H9 (cell line): ENCODE results near the gene RPIA. TPM values are rescaled to one million over a fixed set of nuclear protein-coding genes. Genes with fewer than 3 reads are reported as not detected.

Experiments used
- DNase-seq: peaks from one replicate; pipeline ENCODE4 v3.0.0-alpha.2; 2017
- H2AFZ ChIP-seq: one replicate; pipeline ENCODE4 v1.6.1; 2013; ENCODE audit warnings: mild to moderate bottlenecking, low read length, control low read depth, moderate library complexity
- H2AK5ac ChIP-seq: 2 replicates; pipeline ENCODE4 v1.6.1; 2013; ENCODE audit warnings: low read length, control low read depth, mixed read lengths; ENCODE audit not compliant: insufficient read length
- H2BK120ac ChIP-seq: one replicate; pipeline ENCODE4 v1.6.1; 2013; ENCODE audit warnings: low read depth, mild to moderate bottlenecking, low read length, control low read depth, inconsistent platforms; ENCODE audit not compliant: poor library complexity, severe bottlenecking
- H2BK12ac ChIP-seq: 2 replicates; pipeline ENCODE4 v1.6.1; 2013; ENCODE audit warnings: low read length, control low read depth, mixed read lengths, low read depth; ENCODE audit not compliant: insufficient read length
- H2BK15ac ChIP-seq: 2 replicates; pipeline ENCODE4 v1.6.1; 2013; ENCODE audit warnings: low read depth, low read length, control low read depth
- H2BK20ac ChIP-seq: one replicate; pipeline ENCODE4 v1.6.1; 2013; ENCODE audit warnings: low read depth, mild to moderate bottlenecking, low read length, control low read depth, inconsistent platforms; ENCODE audit not compliant: poor library complexity, severe bottlenecking
- H2BK5ac ChIP-seq: 2 replicates; pipeline ENCODE4 v1.6.1; 2013; ENCODE audit warnings: low read length, control low read depth, mixed read lengths; ENCODE audit not compliant: insufficient read length
- H3K14ac ChIP-seq: 2 replicates; pipeline ENCODE4 v1.6.1; 2013; ENCODE audit warnings: low read length, control low read depth; ENCODE audit not compliant: insufficient read depth
- H3K18ac ChIP-seq: 2 replicates; pipeline ENCODE4 v1.6.1; 2013; ENCODE audit warnings: low read depth, mild to moderate bottlenecking, mixed read lengths, low read length, control low read depth; ENCODE audit not compliant: insufficient read length
- H3K23ac ChIP-seq: 2 replicates; pipeline ENCODE4 v1.6.1; 2013; ENCODE audit warnings: low read length, control low read depth, mixed read lengths, low read depth; ENCODE audit not compliant: insufficient read length
- H3K23me2 ChIP-seq: 2 replicates; pipeline ENCODE4 v1.6.1; 2013; ENCODE audit warnings: low read depth, mild to moderate bottlenecking, mixed read lengths, low read length, control low read depth; ENCODE audit not compliant: insufficient read length, poor library complexity, severe bottlenecking
- H3K27ac ChIP-seq: 2 replicates; pipeline ENCODE4 v1.5.1; 2013; ENCODE audit warnings: low read length, control low read depth, mixed read lengths, low read depth; ENCODE audit not compliant: insufficient read length
- H3K27me3 ChIP-seq: 2 replicates; pipeline ENCODE4 v1.6.1; 2013; ENCODE audit warnings: low read length, control low read depth, inconsistent platforms; ENCODE audit not compliant: insufficient read depth
- H3K4ac ChIP-seq: 2 replicates; pipeline ENCODE4 v1.6.1; 2013; ENCODE audit warnings: low read depth, mild to moderate bottlenecking, control low read depth, inconsistent platforms, low read length, moderate library complexity
- H3K4me1 ChIP-seq: 2 replicates; pipeline ENCODE4 v1.6.1; 2013; ENCODE audit warnings: low read length, control low read depth, inconsistent platforms; ENCODE audit not compliant: insufficient read depth
- H3K4me2 ChIP-seq: 2 replicates; pipeline ENCODE4 v1.6.1; 2013; ENCODE audit warnings: low read length, control low read depth, mixed read lengths; ENCODE audit not compliant: insufficient read length, insufficient read depth
- H3K56ac ChIP-seq: 2 replicates; pipeline ENCODE4 v1.6.1; 2013; ENCODE audit warnings: low read depth, mild to moderate bottlenecking, mixed read lengths, low read length, control low read depth; ENCODE audit not compliant: insufficient read length
- H3K79me1 ChIP-seq: 2 replicates; pipeline ENCODE4 v1.6.1; 2013; ENCODE audit warnings: low read depth, mild to moderate bottlenecking, moderate library complexity, low read length, control low read depth, inconsistent platforms; ENCODE audit not compliant: insufficient read depth, poor library complexity, severe bottlenecking
- H3K79me2 ChIP-seq: 2 replicates; pipeline ENCODE4 v1.6.1; 2013; ENCODE audit warnings: low read length, control low read depth, inconsistent platforms; ENCODE audit not compliant: insufficient read depth
- H3K9ac ChIP-seq: 2 replicates; pipeline ENCODE4 v1.6.1; 2013; ENCODE audit warnings: low read length, control low read depth, mixed read lengths; ENCODE audit not compliant: insufficient read length; ENCODE audit errors: extremely low read depth
- H3K9me3 ChIP-seq: one replicate; pipeline ENCODE4 v1.6.1; 2013; ENCODE audit warnings: low read depth, low read length, inconsistent platforms; ENCODE audit not compliant: control insufficient read depth
- H3T11ph ChIP-seq: one replicate; pipeline ENCODE4 v1.6.1; 2013; ENCODE audit warnings: mild to moderate bottlenecking, low read length, control low read depth, inconsistent platforms
- H4K20me1 ChIP-seq: one replicate; pipeline ENCODE4 v1.6.1; 2013; ENCODE audit not compliant: control insufficient read depth, insufficient read length, insufficient read depth
- H4K5ac ChIP-seq: 2 replicates; pipeline ENCODE4 v1.6.1; 2013; ENCODE audit warnings: low read depth, mild to moderate bottlenecking, mixed read lengths, low read length, control low read depth; ENCODE audit not compliant: insufficient read length
- H4K8ac ChIP-seq: replicated peaks from 2 replicates; pipeline ENCODE4 v1.6.1; 2013; ENCODE audit warnings: low read length, control low read depth, mixed read lengths, low read depth; ENCODE audit not compliant: insufficient read length
- H4K91ac ChIP-seq: 2 replicates; pipeline ENCODE4 v1.6.1; 2013; ENCODE audit warnings: low read depth, mild to moderate bottlenecking, moderate library complexity, mixed read lengths, low read length, control low read depth; ENCODE audit not compliant: insufficient read length
- H3K27ac Mint-ChIP-seq, 3 experiments: 2 replicates in 2 of 3; 3 replicates in 1 of 3; pipeline ENCODE4 v1.8.0; 2020 to 2021; ENCODE audit warnings: mixed read lengths in 3 of 3, mild to moderate bottlenecking in 1 of 3, moderate library complexity in 1 of 3
- H3K27me3 Mint-ChIP-seq: 2 replicates; pipeline ENCODE4 v1.8.0; 2021; ENCODE audit warnings: low read depth, mild to moderate bottlenecking, moderate library complexity, mixed read lengths
- H3K36me3 Mint-ChIP-seq, 3 experiments: 2 replicates in 2 of 3; 3 replicates in 1 of 3; pipeline ENCODE4 v1.8.0; 2020 to 2021; ENCODE audit warnings: low read depth in 3 of 3, mixed read lengths in 3 of 3; ENCODE audit not compliant: insufficient read depth in 1 of 3
- H3K4me1 Mint-ChIP-seq, 2 experiments: 2 replicates each; pipeline ENCODE4 v1.8.0; 2020; ENCODE audit warnings: mixed read lengths in 2 of 2
- H3K4me3 Mint-ChIP-seq, 2 experiments: 2 replicates in 1 of 2; 3 replicates in 1 of 2; pipeline ENCODE4 v1.8.0; 2020 to 2021; ENCODE audit warnings: mild to moderate bottlenecking in 2 of 2, mixed read lengths in 2 of 2, moderate library complexity in 1 of 2
- H3K9me3 Mint-ChIP-seq, 2 experiments: 2 replicates in 1 of 2; 3 replicates in 1 of 2; pipeline ENCODE4 v1.8.0; 2020; ENCODE audit warnings: mild to moderate bottlenecking in 2 of 2, mixed read lengths in 2 of 2, moderate library complexity in 1 of 2
- WGBS: extraction: QIAGEN DNeasy Blood & Tissue Kit; methylation state at CpG from one replicate; pipeline ENCODE4 v1.1.7; 2013; ENCODE audit warnings: missing lambda C conversion rate, low lambda C conversion rate, mixed read lengths; ENCODE audit not compliant: insufficient read length; ENCODE audit errors: extremely low coverage; 5-methylcytosine and 5-hydroxymethylcytosine counted together
- total RNA-seq: library from RNA; stranded (reverse); gene quantifications from 2 replicates; pipeline ENCODE4 v1.2.1, GENCODE V29; 2021
- TF ChIP-seq, protein P1 (sequence below): fragments of 200-600 bp; sonication (generic); conservative IDR thresholded peaks from 3 replicates; pipeline ENCODE4 v1.8.0; 2021; ENCODE audit warnings: antibody characterized with exemption, mild to moderate bottlenecking

The RPIA gene
- total RNA-seq, 1 experiment from 2014 or later: 18.6 TPM

GRCh38 chr2:88714667-88715066, 23.2 kb downstream of the RPIA start:
- H3K56ac ChIP-seq: no peak overlapping the region
- no peaks in the 10 kb centered on the region for H3K79me1 ChIP-seq
- Mint-ChIP-seq H3K27ac (peak overlapping the region in 1 of 3 experiments; percentile 49; a peak in 1 of 7 replicates), H3K4me3 (no peak overlapping the region), H3K4me1 (peaks cover 24 to 43% of the 10 kb centered on the region in 2 experiments), H3K36me3 (peaks cover 32 to 52% (median 34%) of the 10 kb centered on the region in 3 experiments), H3K27me3 (no peaks in the 10 kb centered on the region), H3K9me3 (peaks cover 24 to 46% of the 10 kb centered on the region in 2 experiments)
- no peak overlapping the region for H2BK5ac ChIP-seq
- H3K9me3 ChIP-seq: peaks cover 5% of the 10 kb centered on the region
- no peak for DNase-seq
- no peak overlapping the region for H3K23ac ChIP-seq
- no peak overlapping the region for H3K14ac ChIP-seq
- TF ChIP-seq, protein P1, sequence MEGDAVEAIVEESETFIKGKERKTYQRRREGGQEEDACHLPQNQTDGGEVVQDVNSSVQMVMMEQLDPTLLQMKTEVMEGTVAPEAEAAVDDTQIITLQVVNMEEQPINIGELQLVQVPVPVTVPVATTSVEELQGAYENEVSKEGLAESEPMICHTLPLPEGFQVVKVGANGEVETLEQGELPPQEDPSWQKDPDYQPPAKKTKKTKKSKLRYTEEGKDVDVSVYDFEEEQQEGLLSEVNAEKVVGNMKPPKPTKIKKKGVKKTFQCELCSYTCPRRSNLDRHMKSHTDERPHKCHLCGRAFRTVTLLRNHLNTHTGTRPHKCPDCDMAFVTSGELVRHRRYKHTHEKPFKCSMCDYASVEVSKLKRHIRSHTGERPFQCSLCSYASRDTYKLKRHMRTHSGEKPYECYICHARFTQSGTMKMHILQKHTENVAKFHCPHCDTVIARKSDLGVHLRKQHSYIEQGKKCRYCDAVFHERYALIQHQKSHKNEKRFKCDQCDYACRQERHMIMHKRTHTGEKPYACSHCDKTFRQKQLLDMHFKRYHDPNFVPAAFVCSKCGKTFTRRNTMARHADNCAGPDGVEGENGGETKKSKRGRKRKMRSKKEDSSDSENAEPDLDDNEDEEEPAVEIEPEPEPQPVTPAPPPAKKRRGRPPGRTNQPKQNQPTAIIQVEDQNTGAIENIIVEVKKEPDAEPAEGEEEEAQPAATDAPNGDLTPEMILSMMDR: no peak
- H3K18ac ChIP-seq: no peak overlapping the region
- peaks cover 2% of the 10 kb centered on the region; the same call in 1 of the 2 replicates for H3K4me1 ChIP-seq
- no peak overlapping the region for H2BK120ac ChIP-seq
- no peaks in the 10 kb centered on the region for H3K23me2 ChIP-seq
- H2BK12ac ChIP-seq: no peak overlapping the region
- H4K5ac ChIP-seq: no peak overlapping the region
- H3K27ac ChIP-seq: no peak overlapping the region
- no peak overlapping the region for H3K9ac ChIP-seq
- H2BK15ac ChIP-seq: no peak overlapping the region
- no peak overlapping the region for H3T11ph ChIP-seq
- H4K20me1 ChIP-seq: no peaks in the 10 kb centered on the region
- H3K4me2 ChIP-seq: no peak overlapping the region
- no peak overlapping the region for H4K8ac ChIP-seq
- H2BK20ac ChIP-seq: no peak overlapping the region
- no peaks in the 10 kb centered on the region for H3K79me2 ChIP-seq
- no CpG with 5 or more reads among the region's 3 CpGs for WGBS
- no peak overlapping the region for H2AFZ ChIP-seq
- no peaks in the 10 kb centered on the region for H3K27me3 ChIP-seq
- H3K4ac ChIP-seq: no peak overlapping the region
- no peak overlapping the region for H2AK5ac ChIP-seq
- H4K91ac ChIP-seq: no peak overlapping the region
